Kidney (tissue), 22 donors: ENCODE measurements around the gene RYR2. TPM values are rescaled to one million over a fixed set of nuclear protein-coding genes. Genes with fewer than 3 reads are reported as not detected.
A peak's percentile ranks its signal among the peaks of the same experiment; 100 is the strongest.

Experiments
- DNase-seq, 5 donors: peaks; one replicate each; pipeline ENCODE4 v3.0.0-alpha.2; 2013 to 2020
- FAIRE-seq: peaks from 2 replicates; lab custom pipeline; 2012; peaks lifted over from hg19 to GRCh38; lab: Jason Lieb, UNC
- H3K27ac ChIP-seq, 2 donors: one replicate each; pipeline ENCODE4 v1.7.0; 2013; ENCODE audit warnings: low read depth in 2 of 2, low read length in 2 of 2, inconsistent platforms in 1 of 2
- H3K27me3 ChIP-seq: one replicate; pipeline ENCODE4 v1.7.1; 2013; ENCODE audit warnings: low read length, inconsistent platforms; ENCODE audit not compliant: control insufficient read depth, insufficient read depth
- H3K36me3 ChIP-seq, 3 donors: one replicate each; pipeline versions ENCODE4 v1.7.0 to v1.7.1; 2013; ENCODE audit warnings: low read length in 3 of 3, control low read depth in 1 of 3, inconsistent platforms in 1 of 3; ENCODE audit not compliant: insufficient read depth in 3 of 3, control insufficient read depth in 2 of 3
- H3K4me1 ChIP-seq, 3 donors: one replicate each; pipeline versions ENCODE4 v1.7.0 to v1.7.1; 2013; ENCODE audit warnings: low read length in 3 of 3, inconsistent platforms in 1 of 3, low read depth in 1 of 3; ENCODE audit not compliant: control insufficient read depth in 2 of 3, insufficient read depth in 2 of 3
- H3K4me3 ChIP-seq, 3 donors: one replicate each; pipeline versions ENCODE4 v1.7.0 to v1.8.1; 2013; ENCODE audit warnings: low read length in 3 of 3, control low read depth in 1 of 3, inconsistent platforms in 1 of 3
- H3K9ac ChIP-seq, 3 donors: one replicate each; pipeline versions ENCODE4 v1.7.0 to v1.7.1; 2013; ENCODE audit warnings: low read length in 3 of 3, control low read depth in 1 of 3, inconsistent platforms in 1 of 3
- H3K9me3 ChIP-seq, 3 donors: one replicate each; pipeline versions ENCODE4 v1.7.0 to v1.7.1; 2013; ENCODE audit warnings: low read length in 3 of 3, control low read depth in 1 of 3, inconsistent platforms in 1 of 3; ENCODE audit not compliant: control insufficient read depth in 2 of 3, insufficient read depth in 1 of 3
- intact Hi-C: fragments of 100-400 bp; cut with DNase I; formaldehyde crosslinking; loops from one replicate; pipeline ENCODE4 v1.11.1; 2022
- long read RNA-seq, 10 donors: library from polyadenylated mRNA in 1 of 10; unstranded in 1 of 10; transcript quantifications; one replicate each; pipeline ENCODE4 v2.0.0 and lab custom pipeline, GENCODE V29; 2021 to 2026
- polyA plus RNA-seq: library from polyadenylated mRNA; stranded (reverse); fragments of 350-450 nt; fragmentation: Illumina TruSeq; extraction: RNeasy Lipid Tissue Mini Kit (QIAGEN cat#74804); gene quantifications from one replicate; pipeline ENCODE4 v1.2.3, GENCODE V29; 2014; ENCODE audit warnings: low read depth, low replicate concordance; ENCODE audit not compliant: insufficient read depth
- total RNA-seq: library from RNA; stranded (reverse); fragmentation: NEBNext Ultra II Directional; extraction: Animal tissue kit (Norgen Biotek cat#: 25700); gene quantifications from one replicate; pipeline ENCODE4 v1.2.1, GENCODE V29; 2021
- TF ChIP-seq, protein P1 (sequence below): IDR thresholded peaks from 3 replicates; pipeline ENCODE4 v1.5.1; 2012; ENCODE audit warnings: mild to moderate bottlenecking, moderate library complexity, borderline replicate concordance; ENCODE audit not compliant: insufficient read depth; ENCODE audit errors: extremely low read depth
- donor health status: control.
- donor health status: control.
- donor health status: control.
- donor health status: control.
- donor health status: control.
- donor health status: DM: yes; HTN: yes; CAD: no.
- donor health status: Normal renal cell carcinoma (clear cell type).

Gene RYR2
- total RNA-seq (0.60 TPM), polyA plus RNA-seq (0.28 TPM)
- long read RNA-seq, donor 1 = 0 reads
- long read RNA-seq, donor 2 = 0 reads
- long read RNA-seq, donor 3 = 0 reads
- long read RNA-seq, donor 4 = 0 reads
- long read RNA-seq, donor 5 = 0 reads
- long read RNA-seq, donor 6 = 0 reads
- long read RNA-seq, donor 7 = 0 reads
- long read RNA-seq, donor 8 = 0 reads
- long read RNA-seq, donor 9 = 0 reads
- long read RNA-seq, donor 10 = 0 reads

DNA sequence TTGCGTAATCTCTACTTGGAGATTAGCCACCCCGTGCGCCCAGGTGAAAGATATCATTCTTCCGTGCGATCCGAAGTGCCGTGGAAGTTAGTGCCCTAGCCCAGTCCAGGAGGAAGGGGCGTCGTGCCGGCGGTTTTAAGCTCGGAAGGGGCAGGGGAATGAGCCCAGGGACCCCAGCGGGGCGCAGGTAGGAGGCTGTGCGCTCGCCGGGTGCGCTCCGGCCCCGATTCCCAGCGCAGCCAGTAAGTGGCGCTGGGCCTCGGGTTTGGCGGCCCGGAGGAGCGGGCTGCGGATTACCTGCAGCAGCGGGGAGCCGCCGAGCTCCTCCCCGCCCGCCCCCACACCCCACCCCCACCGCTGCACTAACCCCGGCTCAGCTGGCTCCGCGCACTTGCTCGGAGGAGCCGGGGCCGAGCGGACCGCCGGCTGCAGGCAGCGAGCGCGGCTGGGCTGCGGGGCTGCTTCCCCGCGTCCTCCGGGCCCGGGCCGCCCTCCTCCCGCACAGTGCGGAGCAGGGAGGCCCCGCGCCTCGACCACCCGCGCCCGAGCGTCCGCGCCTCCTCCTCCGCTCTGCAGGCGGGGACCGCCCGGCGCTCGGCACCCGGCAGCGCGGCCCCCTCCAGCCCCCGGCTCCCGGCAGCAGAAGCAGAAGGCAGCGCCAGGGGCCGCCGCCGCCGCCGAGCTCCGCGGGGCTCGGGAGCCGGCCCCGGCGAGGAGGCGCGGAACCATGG, at the start of gene RYR2:
RYR2 (plus strand) TSS at position 390 of the 731 bp plus-strand sequence; CDS start at position 728, 338 bp downstream.
- no peak within 1 kb of the TSS for H3K27ac ChIP-seq
- H3K4me1 ChIP-seq = peaks cover 0 to 9% (median 0%) of the 10 kb centered on the region in 3 donors
- peak; percentile 59 to 75 (median 68) for DNase-seq
- TF ChIP-seq, protein P1, sequence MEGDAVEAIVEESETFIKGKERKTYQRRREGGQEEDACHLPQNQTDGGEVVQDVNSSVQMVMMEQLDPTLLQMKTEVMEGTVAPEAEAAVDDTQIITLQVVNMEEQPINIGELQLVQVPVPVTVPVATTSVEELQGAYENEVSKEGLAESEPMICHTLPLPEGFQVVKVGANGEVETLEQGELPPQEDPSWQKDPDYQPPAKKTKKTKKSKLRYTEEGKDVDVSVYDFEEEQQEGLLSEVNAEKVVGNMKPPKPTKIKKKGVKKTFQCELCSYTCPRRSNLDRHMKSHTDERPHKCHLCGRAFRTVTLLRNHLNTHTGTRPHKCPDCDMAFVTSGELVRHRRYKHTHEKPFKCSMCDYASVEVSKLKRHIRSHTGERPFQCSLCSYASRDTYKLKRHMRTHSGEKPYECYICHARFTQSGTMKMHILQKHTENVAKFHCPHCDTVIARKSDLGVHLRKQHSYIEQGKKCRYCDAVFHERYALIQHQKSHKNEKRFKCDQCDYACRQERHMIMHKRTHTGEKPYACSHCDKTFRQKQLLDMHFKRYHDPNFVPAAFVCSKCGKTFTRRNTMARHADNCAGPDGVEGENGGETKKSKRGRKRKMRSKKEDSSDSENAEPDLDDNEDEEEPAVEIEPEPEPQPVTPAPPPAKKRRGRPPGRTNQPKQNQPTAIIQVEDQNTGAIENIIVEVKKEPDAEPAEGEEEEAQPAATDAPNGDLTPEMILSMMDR = peak; percentile 12
- peak within 1 kb of the TSS in 2 of 3 donors; percentile 22 to 39 for H3K4me3 ChIP-seq
- FAIRE-seq = no peak
- H3K27me3 ChIP-seq = peaks cover 27% of the 10 kb centered on the region
- no peaks in the 10 kb centered on the region for H3K36me3 ChIP-seq
- H3K9me3 ChIP-seq = no peaks in the 10 kb centered on the region
- no peak within 1 kb of the TSS for H3K9ac ChIP-seq
- intact Hi-C loops = no loop called here

GRCh38 chr1:236992449-236992848, 49.5 kb upstream of the RYR2 start:
- Histone ChIP-seq H3K36me3 (no peaks in the 10 kb centered on the region), H3K4me3 (no peak overlapping the region), H3K27me3 (no peaks in the 10 kb centered on the region), H3K4me1 (no peaks in the 10 kb centered on the region), H3K9me3 (peaks cover 0 to 17% (median 0%) of the 10 kb centered on the region in 3 donors), H3K9ac (no peak overlapping the region), H3K27ac (no peak overlapping the region)
- FAIRE-seq (no peak), DNase-seq (no peak)
- intact Hi-C loops = no loop called here
- TF ChIP-seq, protein P1 = no peak

- intact Hi-C loops = no loop called here
- FAIRE-seq = no peak
- H3K9ac ChIP-seq = no peak overlapping the region
Observed at GRCh38 chr1:236994450-236994849, 47.5 kb upstream of the RYR2 start.

More at GRCh38 chr1:236994450-236994849, 47.5 kb upstream of the RYR2 start:
- no peak for DNase-seq
- Histone ChIP-seq H3K4me1 (no peaks in the 10 kb centered on the region), H3K9me3 (peaks cover 0 to 11% (median 0%) of the 10 kb centered on the region in 3 donors), H3K27ac (no peak overlapping the region), H3K4me3 (no peak overlapping the region), H3K36me3 (no peaks in the 10 kb centered on the region), H3K27me3 (no peaks in the 10 kb centered on the region)
- TF ChIP-seq, protein P1 = no peak
